ENCODE data around the gene DCTD.

DNA sequence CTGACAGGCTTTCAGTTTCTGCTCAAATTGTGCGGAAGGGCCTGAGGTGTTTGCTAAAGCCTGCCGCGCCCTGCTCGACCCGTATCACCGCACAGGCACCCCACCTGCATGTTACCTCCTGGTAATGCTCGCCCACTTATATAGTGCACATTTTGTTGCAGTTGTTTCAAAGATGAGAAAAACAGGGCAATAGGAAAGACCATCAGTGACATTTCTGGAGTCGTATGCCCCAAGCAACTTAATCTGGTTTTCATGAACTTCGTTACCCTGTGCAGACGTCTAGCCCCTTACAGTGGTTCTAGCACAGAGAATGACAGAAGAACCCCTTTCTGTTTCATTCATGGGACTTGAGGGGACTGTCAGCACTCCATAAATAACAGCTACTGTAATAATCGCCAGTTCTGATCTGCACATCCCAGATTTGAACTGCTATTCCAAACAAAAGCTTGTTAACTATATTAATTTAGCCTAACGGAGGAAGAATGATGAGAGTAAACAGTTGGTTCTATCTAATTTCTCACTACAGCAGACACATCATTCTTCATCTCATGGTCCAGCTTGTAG is 940 bp upstream of the DCTD start:
- TF ChIP-seq GABPA (IDR thresholded peaks at IDR 0.05 in 1 of 2, conservative IDR thresholded peaks at IDR 0.05 in 1 of 2) (no peak), CTCF (IDR thresholded peaks at IDR 0.05; ENCODE audit: low read depth, low read length, missing input control) (no peak), TAF1 (conservative IDR thresholded peaks at IDR 0.05) (no peak), RAD21 (IDR thresholded peaks at IDR 0.05) (no peak), REST (IDR thresholded peaks at IDR 0.05) (no peak), YY1 (IDR thresholded peaks at IDR 0.05) (no peak), SP1 (IDR thresholded peaks at IDR 0.05) (no peak), FOXA2 (IDR thresholded peaks at IDR 0.05) (no peak), RXRA (IDR thresholded peaks at IDR 0.05) (no peak), EGR1 (IDR thresholded peaks at IDR 0.05; ENCODE audit: low read depth in 2 of 2) (no peak), MAX (IDR thresholded peaks at IDR 0.05) (no peak), NR2F2 (IDR thresholded peaks at IDR 0.05) (no peak), JUND (IDR thresholded peaks at IDR 0.05) (no peak)
- TF ChIP-seq, protein P1, sequence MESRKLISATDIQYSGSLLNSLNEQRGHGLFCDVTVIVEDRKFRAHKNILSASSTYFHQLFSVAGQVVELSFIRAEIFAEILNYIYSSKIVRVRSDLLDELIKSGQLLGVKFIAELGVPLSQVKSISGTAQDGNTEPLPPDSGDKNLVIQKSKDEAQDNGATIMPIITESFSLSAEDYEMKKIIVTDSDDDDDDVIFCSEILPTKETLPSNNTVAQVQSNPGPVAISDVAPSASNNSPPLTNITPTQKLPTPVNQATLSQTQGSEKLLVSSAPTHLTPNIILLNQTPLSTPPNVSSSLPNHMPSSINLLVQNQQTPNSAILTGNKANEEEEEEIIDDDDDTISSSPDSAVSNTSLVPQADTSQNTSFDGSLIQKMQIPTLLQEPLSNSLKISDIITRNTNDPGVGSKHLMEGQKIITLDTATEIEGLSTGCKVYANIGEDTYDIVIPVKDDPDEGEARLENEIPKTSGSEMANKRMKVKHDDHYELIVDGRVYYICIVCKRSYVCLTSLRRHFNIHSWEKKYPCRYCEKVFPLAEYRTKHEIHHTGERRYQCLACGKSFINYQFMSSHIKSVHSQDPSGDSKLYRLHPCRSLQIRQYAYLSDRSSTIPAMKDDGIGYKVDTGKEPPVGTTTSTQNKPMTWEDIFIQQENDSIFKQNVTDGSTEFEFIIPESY (IDR thresholded peaks at IDR 0.05), result no peak

All from liver (tissue), 3 donors.